ENCODE data around the gene RANBP1.

GRCh38 chr22:20110359-20110985, 5.4 kb upstream of the RANBP1 start:
- TF ChIP-seq EZH2 (IDR thresholded peaks at IDR 0.05; ENCODE audit: borderline replicate concordance, insufficient read depth, low read depth, low read length, poor library complexity, severe bottlenecking) (no peak), CTCF (IDR thresholded peaks at IDR 0.05) (no peak)
